ENCODE results near the gene RNH1.

The RNH1 gene

GRCh38 chr11:541433-541885, 34.4 kb upstream of the RNH1 start:
- Mint-ChIP-seq H3K4me3 (no peak overlapping the region), H3K9me3 (no peaks in the 10 kb centered on the region), H3K36me3 (no peaks in the 10 kb centered on the region), H3K27ac (no peak overlapping the region), H3K4me1 (peaks cover 21% of the 10 kb centered on the region), H3K27me3 (no peaks in the 10 kb centered on the region)
- no peak for ATAC-seq

GRCh38 chr11:540583-541432, 33.8 kb upstream of the RNH1 start:
- Mint-ChIP-seq H3K4me1 (peaks cover 26% of the 10 kb centered on the region), H3K27me3 (no peaks in the 10 kb centered on the region), H3K27ac (no peak overlapping the region), H3K36me3 (no peaks in the 10 kb centered on the region), H3K9me3 (no peaks in the 10 kb centered on the region), H3K4me3 (peak overlapping the region; percentile 38)
- ATAC-seq: no peak

DNA sequence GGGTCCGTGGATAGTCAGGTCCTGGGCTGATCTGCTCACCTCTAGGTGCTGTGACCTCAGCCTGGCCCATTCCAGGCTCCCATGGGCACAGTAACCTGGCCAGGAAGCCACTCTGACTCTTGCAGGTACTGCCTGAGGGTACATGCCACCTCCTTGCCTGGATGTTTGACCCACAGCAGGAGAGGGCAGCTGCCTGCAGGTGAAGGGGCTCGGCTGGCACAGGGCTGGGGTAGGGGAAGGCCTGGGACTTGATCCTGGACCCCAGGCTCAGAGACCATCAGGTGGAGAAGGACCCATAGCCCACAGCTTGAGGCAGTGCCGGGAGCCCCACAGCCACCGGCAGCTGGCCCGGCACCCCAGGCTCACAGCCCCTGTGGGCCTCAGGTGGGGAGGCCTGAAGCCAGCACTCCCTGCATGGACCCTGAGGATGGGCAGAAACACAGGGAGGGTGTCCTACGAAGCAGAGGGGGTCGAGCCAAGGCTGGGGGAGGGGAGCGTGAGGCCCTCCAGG, 33.0 kb upstream of the RNH1 start:
- no peak overlapping the region for H3K4me3 Mint-ChIP-seq
- H3K27me3 Mint-ChIP-seq: no peaks in the 10 kb centered on the region
- peaks cover 26% of the 10 kb centered on the region for H3K4me1 Mint-ChIP-seq
- no peak overlapping the region for H3K27ac Mint-ChIP-seq
- no peaks in the 10 kb centered on the region for H3K36me3 Mint-ChIP-seq
- no peaks in the 10 kb centered on the region for H3K9me3 Mint-ChIP-seq
- ATAC-seq: no peak

- Mint-ChIP-seq H3K27me3 (no peaks in the 10 kb centered on the region), H3K27ac (no peak overlapping the region), H3K9me3 (no peaks in the 10 kb centered on the region), H3K4me1 (peaks cover 36% of the 10 kb centered on the region), H3K36me3 (no peaks in the 10 kb centered on the region), H3K4me3 (no peak overlapping the region)
- ATAC-seq: no peak
These were observed 31.5 kb upstream of the RNH1 start for GRCh38 chr11:538431-539051.

- ATAC-seq: no peak
- no peaks in the 10 kb centered on the region for H3K9me3 Mint-ChIP-seq
- H3K4me3 Mint-ChIP-seq: peak overlapping the region; percentile 97
- H3K27me3 Mint-ChIP-seq: no peaks in the 10 kb centered on the region
- H3K36me3 Mint-ChIP-seq: no peaks in the 10 kb centered on the region
- H3K4me1 Mint-ChIP-seq: peaks cover 36% of the 10 kb centered on the region
- peak overlapping the region; percentile 97 for H3K27ac Mint-ChIP-seq
These were observed 30.8 kb upstream of the RNH1 start for GRCh38 chr11:537622-538430.

DNA sequence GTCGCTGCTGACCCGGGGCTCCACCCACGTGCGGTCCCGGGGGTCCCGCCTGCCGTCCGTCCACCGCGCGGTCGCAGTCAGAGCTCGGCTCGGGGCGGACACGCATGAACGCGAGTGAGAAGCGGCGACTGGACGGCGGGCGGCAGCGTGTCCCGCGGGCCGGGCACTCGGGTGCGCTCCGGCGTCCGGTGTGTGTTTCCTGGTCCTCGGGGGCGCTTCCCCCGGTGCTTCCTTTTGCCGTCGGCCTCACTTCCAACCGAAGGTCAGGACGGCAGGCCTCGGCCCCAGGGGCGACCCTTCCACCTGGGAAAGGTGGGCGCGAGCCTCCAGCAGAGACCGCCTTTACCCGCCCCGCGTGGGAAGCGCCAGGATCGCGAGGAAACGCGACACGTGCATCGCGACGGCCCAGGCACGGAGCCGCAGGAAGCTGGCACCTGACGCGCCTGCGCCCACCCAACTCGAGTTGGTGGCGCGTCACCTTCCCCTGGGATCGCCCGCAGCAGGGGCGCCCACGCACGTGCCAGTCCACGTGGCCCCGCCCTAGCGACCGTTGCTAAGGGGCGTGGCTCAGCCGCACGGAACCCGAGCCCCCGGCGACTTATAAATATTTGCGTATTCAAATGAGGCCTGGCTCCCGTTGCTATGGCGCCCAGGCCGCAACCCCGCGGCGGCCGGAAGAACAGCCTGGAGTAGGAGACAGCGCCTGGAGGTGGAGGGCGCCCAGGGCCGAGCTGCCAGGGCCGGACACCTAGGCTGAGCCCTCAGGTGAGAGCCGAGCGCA, 30.0 kb upstream of the RNH1 start, which contains the start of gene LRRC56:
Gene LRRC56, plus strand, starts transcription at position 687 of the 781 bp plus-strand sequence. CDS start 3,158 bp downstream, outside the sequence.
- ATAC-seq: peak; percentile 67
- Mint-ChIP-seq H3K9me3 (no peaks in the 10 kb centered on the region), H3K36me3 (peaks cover 6% of the 10 kb centered on the region), H3K4me3 (peak within 1 kb of the TSS; percentile 97), H3K27me3 (no peaks in the 10 kb centered on the region), H3K27ac (peak within 1 kb of the TSS; percentile 97), H3K4me1 (peaks cover 41% of the 10 kb centered on the region)

DNA sequence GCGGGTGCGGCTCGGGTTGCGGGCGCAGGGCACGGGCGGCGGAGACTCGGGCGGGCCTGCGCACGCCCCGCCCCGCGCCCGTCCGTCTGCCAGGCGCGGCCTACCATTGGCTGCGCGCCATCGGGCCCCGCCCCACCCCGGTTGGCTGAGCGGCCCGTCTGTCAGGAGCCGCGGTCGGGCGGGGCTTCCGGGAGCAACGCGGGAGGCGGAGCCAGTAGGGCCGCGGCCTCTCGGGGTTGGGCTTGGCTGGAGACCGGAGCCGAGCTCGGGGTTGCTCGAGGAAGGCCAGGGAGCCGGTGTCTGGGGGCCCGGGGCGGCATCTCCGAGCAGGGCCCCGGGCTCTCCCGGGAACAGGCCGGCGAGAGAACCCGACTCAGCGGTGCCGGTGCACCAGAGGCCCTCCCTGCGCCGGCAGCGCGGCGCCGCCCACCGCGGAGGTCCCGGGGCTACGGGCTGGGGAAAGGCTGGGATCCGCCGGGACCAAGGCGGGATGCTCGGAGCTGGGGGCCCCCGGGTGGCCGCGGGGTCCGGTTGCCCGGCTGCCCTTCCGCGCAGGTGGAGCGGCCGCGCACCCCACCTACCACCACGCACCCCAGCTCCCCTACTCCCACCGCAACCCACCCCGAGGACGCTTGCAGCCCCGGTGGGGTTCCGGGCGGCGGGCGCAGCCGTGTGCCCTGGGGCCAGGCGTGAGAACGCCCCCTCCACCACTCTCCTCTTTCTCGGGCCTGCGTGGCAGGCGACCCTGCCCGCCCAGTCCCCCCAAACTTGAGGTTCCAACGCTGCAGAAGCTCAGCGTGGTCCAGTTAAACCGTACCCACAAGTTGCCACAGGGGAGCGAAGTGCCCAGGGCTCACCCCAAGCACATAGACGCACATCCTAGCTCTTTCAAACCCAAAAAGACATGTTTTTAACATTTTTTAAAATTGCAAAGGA, 28.7 kb upstream of the RNH1 start, which contains the start of gene HRAS:
Gene HRAS, minus strand, starts transcription at position 58 of the 936 bp plus-strand sequence.
- ATAC-seq: peak; percentile 89
- no peaks in the 10 kb centered on the region for H3K9me3 Mint-ChIP-seq
- peaks cover 9% of the 10 kb centered on the region for H3K36me3 Mint-ChIP-seq
- H3K27ac Mint-ChIP-seq: peak within 1 kb of the TSS; percentile 97
- peaks cover 43% of the 10 kb centered on the region for H3K4me1 Mint-ChIP-seq
- peak within 1 kb of the TSS; percentile 97 for H3K4me3 Mint-ChIP-seq
- H3K27me3 Mint-ChIP-seq: no peaks in the 10 kb centered on the region

DNA sequence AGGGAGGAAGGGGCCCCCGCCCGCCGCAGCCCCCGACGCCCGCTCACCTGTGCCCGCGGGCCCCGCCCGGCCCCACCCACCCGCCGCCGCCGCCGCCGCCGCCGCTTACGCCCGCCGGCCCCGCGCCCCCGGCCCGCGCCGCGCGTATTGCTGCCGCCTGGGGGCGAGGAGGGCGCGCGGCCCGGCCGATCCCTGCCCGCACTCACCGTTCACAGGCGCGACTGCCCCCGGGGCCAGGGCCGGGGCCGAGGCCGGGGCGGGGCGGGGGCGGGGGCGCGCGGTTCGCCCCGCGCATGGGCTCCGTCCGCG, 28.1 kb upstream of the RNH1 start:
- no peak for ATAC-seq
- Mint-ChIP-seq H3K27me3 (no peaks in the 10 kb centered on the region), H3K27ac (no peak overlapping the region), H3K4me1 (peaks cover 43% of the 10 kb centered on the region), H3K9me3 (no peaks in the 10 kb centered on the region), H3K36me3 (peaks cover 11% of the 10 kb centered on the region), H3K4me3 (no peak overlapping the region)

DNA sequence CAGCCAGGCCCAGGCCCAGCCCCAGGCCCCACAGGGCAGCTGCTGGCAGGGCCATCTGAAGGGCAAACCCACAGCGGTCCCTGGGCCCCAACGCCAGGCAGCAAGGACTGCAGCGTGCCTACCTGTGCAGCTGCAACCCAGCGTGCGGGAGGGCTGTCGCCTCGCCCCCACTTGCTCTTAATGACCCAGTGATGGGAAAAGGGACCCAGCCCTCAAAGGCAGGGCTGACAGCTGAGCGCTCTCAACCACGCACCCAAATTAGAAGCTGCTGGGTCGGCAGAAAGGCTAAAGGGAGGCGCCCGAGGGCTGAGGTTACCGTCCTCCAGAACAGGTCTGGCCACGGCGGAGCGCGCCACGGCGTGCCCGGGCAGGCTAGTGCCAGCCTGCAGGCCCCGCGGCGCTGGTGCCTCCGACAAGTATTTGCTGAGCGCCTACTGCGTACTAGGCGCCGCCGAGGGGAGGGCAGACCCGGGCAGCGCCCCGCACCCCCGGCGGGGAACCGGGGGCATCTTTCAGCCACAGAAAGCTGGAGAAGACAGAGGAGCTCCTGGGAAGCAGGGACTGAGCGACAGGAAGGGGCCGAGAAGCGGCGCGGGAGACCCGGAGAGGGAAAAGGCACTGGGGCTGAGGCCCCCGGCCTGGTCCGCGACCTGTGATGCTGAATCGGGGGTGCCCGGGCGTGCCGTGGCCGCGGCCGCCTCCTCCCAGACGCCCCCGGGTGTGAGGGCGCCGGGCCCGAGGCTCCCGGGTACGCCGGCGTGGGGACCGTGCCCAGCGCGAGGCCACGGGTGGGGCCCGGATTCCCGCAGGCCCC, 27.6 kb upstream of the RNH1 start:
- peak overlapping the region; percentile 81 for H3K4me3 Mint-ChIP-seq
- no peaks in the 10 kb centered on the region for H3K9me3 Mint-ChIP-seq
- peaks cover 14% of the 10 kb centered on the region for H3K36me3 Mint-ChIP-seq
- H3K27ac Mint-ChIP-seq: no peak overlapping the region
- peak; percentile 3 for ATAC-seq
- peaks cover 43% of the 10 kb centered on the region for H3K4me1 Mint-ChIP-seq
- no peaks in the 10 kb centered on the region for H3K27me3 Mint-ChIP-seq

DNA sequence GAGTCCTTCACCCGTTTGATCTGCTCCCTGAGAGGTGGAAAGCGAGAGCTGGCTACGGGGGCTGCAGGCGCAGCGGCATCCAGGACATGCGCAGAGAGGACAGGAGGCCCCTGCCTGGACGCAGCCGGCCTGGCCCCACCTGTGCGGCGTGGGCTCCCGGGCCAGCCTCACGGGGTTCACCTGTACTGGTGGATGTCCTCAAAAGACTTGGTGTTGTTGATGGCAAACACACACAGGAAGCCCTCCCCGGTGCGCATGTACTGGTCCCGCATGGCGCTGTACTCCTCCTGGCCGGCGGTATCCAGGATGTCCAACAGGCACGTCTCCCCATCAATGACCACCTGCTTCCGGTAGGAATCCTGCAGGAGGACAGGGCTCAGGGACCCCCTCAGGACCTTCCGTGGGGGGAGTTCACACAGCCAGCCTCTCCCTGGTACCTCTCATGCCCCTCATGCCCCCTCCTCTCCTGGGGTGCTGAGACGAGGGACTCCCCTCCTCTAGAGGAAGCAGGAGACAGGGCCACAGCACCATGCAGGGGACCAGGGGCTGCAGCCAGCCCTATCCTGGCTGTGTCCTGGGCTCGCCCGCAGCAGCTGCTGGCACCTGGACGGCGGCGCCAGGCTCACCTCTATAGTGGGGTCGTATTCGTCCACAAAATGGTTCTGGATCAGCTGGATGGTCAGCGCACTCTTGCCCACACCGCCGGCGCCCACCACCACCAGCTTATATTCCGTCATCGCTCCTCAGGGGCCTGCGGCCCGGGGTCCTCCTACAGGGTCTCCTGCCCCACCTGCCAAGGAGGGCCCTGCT, 26.7 kb upstream of the RNH1 start:
- Mint-ChIP-seq H3K9me3 (no peaks in the 10 kb centered on the region), H3K36me3 (peaks cover 14% of the 10 kb centered on the region), H3K4me1 (peaks cover 42% of the 10 kb centered on the region), H3K27me3 (no peaks in the 10 kb centered on the region), H3K27ac (no peak overlapping the region), H3K4me3 (peak overlapping the region; percentile 81)
- ATAC-seq: no peak

GRCh38 chr11:532986-533585, 26.0 kb upstream of the RNH1 start:
- peaks cover 35% of the 10 kb centered on the region for H3K4me1 Mint-ChIP-seq
- H3K36me3 Mint-ChIP-seq: peaks cover 14% of the 10 kb centered on the region
- ATAC-seq: no peak
- no peaks in the 10 kb centered on the region for H3K27me3 Mint-ChIP-seq
- H3K4me3 Mint-ChIP-seq: no peak overlapping the region
- H3K9me3 Mint-ChIP-seq: no peaks in the 10 kb centered on the region
- no peak overlapping the region for H3K27ac Mint-ChIP-seq

- no peak overlapping the region for H3K4me3 Mint-ChIP-seq
- peaks cover 30% of the 10 kb centered on the region for H3K4me1 Mint-ChIP-seq
- peaks cover 14% of the 10 kb centered on the region for H3K36me3 Mint-ChIP-seq
- no peaks in the 10 kb centered on the region for H3K27me3 Mint-ChIP-seq
- no peak for ATAC-seq
- no peak overlapping the region for H3K27ac Mint-ChIP-seq
- no peaks in the 10 kb centered on the region for H3K9me3 Mint-ChIP-seq
These were observed 25.5 kb upstream of the RNH1 start for GRCh38 chr11:532527-532985.
